C4-2B (cell line): ENCODE results near the gene PLA2G3.

ENCODE experiments used
- CTCF ChIP-seq: fragments of 450-650 bp; conservative IDR thresholded peaks from 2 replicates; pipeline ENCODE4 v1.5.1; 2017; ENCODE audit warnings: mild to moderate bottlenecking
- ZFX ChIP-seq: fragments of 450-650 bp; IDR thresholded peaks from 2 replicates; pipeline ENCODE4 v1.6.1; 2017

DNA sequence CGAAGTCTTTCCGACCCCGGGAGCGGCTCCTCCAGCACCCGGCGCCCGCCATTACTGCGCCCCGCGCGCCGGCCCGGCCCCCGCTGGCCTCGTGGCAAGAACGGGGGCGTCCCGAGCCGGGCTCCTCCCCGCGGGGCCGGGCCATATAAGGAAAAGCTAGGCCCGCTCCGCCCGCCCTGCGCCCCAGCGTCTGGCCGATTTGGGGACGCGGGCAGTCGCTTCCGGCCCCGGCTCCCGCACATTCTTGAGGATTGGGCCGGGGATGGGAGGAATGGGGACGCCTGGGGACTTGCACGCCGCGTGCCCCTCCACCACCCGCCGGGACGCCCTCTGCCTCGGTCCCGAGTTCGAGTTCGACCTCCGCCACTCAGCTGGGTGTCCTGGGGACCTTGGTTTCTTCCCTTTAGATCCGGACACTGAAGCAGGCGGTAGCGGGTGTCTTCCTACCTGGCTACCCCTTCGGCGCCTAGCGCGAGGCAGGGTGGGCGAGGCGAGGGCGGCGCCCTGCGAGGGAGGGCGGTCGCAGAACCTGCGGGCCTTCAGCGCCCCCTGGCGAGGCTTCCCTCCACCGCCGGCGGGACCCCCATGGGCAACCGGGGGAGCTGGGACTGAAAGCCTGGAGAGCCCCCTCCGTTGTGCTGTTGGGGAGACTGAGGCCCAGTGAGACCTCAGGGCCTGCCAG lies 55.4 kb downstream of the PLA2G3 start:
- TF ChIP-seq CTCF (no peak; the same call in 1 of the 2 replicates), ZFX (no peak)
